Measurements from ENCODE around the gene CD99. TPM values are rescaled to one million over a fixed set of nuclear protein-coding genes. Genes with fewer than 3 reads are reported as not detected.

The CD99 gene
- total and polyA plus RNA-seq, 4 donors: 49.9 to 165 (median 102) TPM

DNA sequence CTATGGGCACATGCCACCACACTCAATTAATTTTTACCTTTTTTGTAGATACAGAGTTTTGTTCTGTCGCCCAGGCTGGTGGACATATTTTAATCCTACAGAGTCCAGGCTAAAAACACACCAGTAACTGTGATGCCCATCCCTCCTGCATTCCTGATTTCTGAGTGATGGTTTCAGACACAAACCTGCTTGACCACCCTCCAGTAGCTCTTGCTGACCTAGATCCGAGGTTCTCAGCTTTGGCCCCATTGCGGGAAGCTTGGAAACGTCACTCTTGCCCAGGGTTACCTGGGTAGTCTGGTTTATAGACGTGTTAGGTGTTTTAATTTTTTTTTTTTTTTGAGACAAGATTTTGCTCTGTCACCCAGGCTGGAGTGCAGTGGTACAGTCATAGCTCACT lies 7.5 kb downstream of the CD99 start:
- no peak for DNase-seq (ENCODE audit: low spot score)
- 88% methylated on average over 5 of the region's 5 CpGs for WGBS
- Histone ChIP-seq H3K4me1 (ENCODE audit: control insufficient read depth in 4 of 4, insufficient read depth in 4 of 4, low read length in 3 of 4) (peaks cover 3 to 19% (median 7%) of the 10 kb centered on the region in 4 donors), H3K9ac (ENCODE audit: low read depth in 1 of 2, low read length in 2 of 2) (no peak overlapping the region), H3K9me3 (ENCODE audit: control insufficient read depth in 4 of 4, low read length in 3 of 4) (no peaks in the 10 kb centered on the region), H3K4me3 (ENCODE audit: low read depth in 1 of 3, low read length in 3 of 3) (no peak overlapping the region), H3K27me3 (ENCODE audit: control insufficient read depth in 4 of 4, insufficient read depth in 4 of 4, low read length in 3 of 4) (no peaks in the 10 kb centered on the region), H3K27ac (ENCODE audit: low read depth in 1 of 2, low read length in 2 of 2) (no peak overlapping the region), H3K36me3 (ENCODE audit: control insufficient read depth in 4 of 4, insufficient read depth in 3 of 4, low read depth in 1 of 4, low read length in 3 of 4) (no peaks in the 10 kb centered on the region)
- TF ChIP-seq RAD21 (IDR thresholded peaks at IDR 0.05) (no peak), GABPA (IDR thresholded peaks at IDR 0.05 in 1 of 2, conservative IDR thresholded peaks at IDR 0.05 in 1 of 2) (no peak)

DNA sequence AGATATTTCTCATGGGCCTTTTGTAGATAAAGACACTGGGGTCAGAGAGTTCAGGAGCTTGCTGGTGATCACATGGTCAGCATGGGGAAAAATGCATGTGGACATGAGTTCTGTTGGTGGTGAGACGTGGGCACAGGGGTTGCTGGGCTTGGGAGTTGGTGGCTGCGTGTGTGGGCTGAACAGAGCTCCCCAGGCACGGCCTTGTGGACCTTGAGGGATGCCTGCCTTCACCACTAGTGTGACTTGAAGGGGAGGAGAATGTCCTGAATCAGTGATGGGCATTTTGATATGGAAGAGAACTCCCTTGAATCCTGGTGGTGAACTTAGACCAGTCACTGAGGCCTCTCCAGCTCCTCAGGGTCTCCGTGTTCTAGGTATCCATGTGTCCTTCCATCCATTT lies 8.9 kb downstream of the CD99 start:
- Histone ChIP-seq H3K9ac (ENCODE audit: low read depth in 1 of 2, low read length in 2 of 2) (no peak overlapping the region), H3K27ac (ENCODE audit: low read depth in 1 of 2, low read length in 2 of 2) (no peak overlapping the region), H3K9me3 (ENCODE audit: control insufficient read depth in 4 of 4, low read length in 3 of 4) (no peaks in the 10 kb centered on the region), H3K27me3 (ENCODE audit: control insufficient read depth in 4 of 4, insufficient read depth in 4 of 4, low read length in 3 of 4) (no peaks in the 10 kb centered on the region), H3K36me3 (ENCODE audit: control insufficient read depth in 4 of 4, insufficient read depth in 3 of 4, low read depth in 1 of 4, low read length in 3 of 4) (no peaks in the 10 kb centered on the region), H3K4me1 (ENCODE audit: control insufficient read depth in 4 of 4, insufficient read depth in 4 of 4, low read length in 3 of 4) (peaks cover 3 to 22% (median 7%) of the 10 kb centered on the region in 4 donors), H3K4me3 (ENCODE audit: low read depth in 1 of 3, low read length in 3 of 3) (no peak overlapping the region)
- TF ChIP-seq CTCF (IDR thresholded peaks at IDR 0.05; ENCODE audit: low read depth, low read length, missing input control) (no peak), REST (IDR thresholded peaks at IDR 0.05) (no peak), RXRA (IDR thresholded peaks at IDR 0.05) (no peak), GABPA (IDR thresholded peaks at IDR 0.05 in 1 of 2, conservative IDR thresholded peaks at IDR 0.05 in 1 of 2) (no peak), HNF4G (IDR thresholded peaks at IDR 0.05) (no peak), NR2F2 (IDR thresholded peaks at IDR 0.05) (no peak), FOXA2 (IDR thresholded peaks at IDR 0.05) (no peak), FOXA1 (IDR thresholded peaks at IDR 0.05) (no peak), SP1 (IDR thresholded peaks at IDR 0.05) (no peak), ZBTB33 (IDR thresholded peaks at IDR 0.05) (no peak), TAF1 (conservative IDR thresholded peaks at IDR 0.05) (no peak), YY1 (IDR thresholded peaks at IDR 0.05) (no peak), JUND (IDR thresholded peaks at IDR 0.05) (no peak), HNF4A (conservative IDR thresholded peaks at IDR 0.05) (no peak), RAD21 (IDR thresholded peaks at IDR 0.05) (no peak), EGR1 (IDR thresholded peaks at IDR 0.05; ENCODE audit: low read depth in 2 of 2) (no peak)
- TF ChIP-seq, protein P1, sequence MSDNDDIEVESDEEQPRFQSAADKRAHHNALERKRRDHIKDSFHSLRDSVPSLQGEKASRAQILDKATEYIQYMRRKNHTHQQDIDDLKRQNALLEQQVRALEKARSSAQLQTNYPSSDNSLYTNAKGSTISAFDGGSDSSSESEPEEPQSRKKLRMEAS (IDR thresholded peaks at IDR 0.05): no peak
- TF ChIP-seq, protein P2, sequence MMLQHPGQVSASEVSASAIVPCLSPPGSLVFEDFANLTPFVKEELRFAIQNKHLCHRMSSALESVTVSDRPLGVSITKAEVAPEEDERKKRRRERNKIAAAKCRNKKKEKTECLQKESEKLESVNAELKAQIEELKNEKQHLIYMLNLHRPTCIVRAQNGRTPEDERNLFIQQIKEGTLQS (IDR thresholded peaks at IDR 0.05): no peak
- DNase-seq (ENCODE audit: low spot score): no peak
- WGBS: 91% methylated on average over 4 of the region's 4 CpGs

Data from liver (tissue), 9 donors.